NK-92 treated with Interleukin-12 subunit alpha and Interleukin-12 subunit beta, amount 100 ng/mL, for 24 hours (cell line): ENCODE results near the gene BAIAP3.
A peak's percentile ranks its signal among the peaks of the same experiment; 100 is the strongest.

Source experiments
- DNase-seq: peaks from one replicate; lab custom pipeline; 2025; lab: John Stamatoyannopoulos, UW

The BAIAP3 gene

GRCh38 chr16:1332618-1333148 is 762 bp upstream of the BAIAP3 start:
- no peak for DNase-seq

GRCh38 chr16:1333854-1334700 is 632 bp downstream of the BAIAP3 start:
- DNase-seq: no peak

- no peak for DNase-seq
Observed at GRCh38 chr16:1334739-1335138, 1.3 kb downstream of the BAIAP3 start.

GRCh38 chr16:1335211-1335971 is 1.9 kb downstream of the BAIAP3 start:
- DNase-seq: no peak

- DNase-seq: no peak
Observed at GRCh38 chr16:1335996-1336395, 2.6 kb downstream of the BAIAP3 start.

- DNase-seq: no peak
Observed at GRCh38 chr16:1336619-1337018, 3.2 kb downstream of the BAIAP3 start.

- DNase-seq: no peak
Observed at GRCh38 chr16:1337486-1337885, 4.0 kb downstream of the BAIAP3 start.

GRCh38 chr16:1338119-1338730 is 4.8 kb downstream of the BAIAP3 start:
- DNase-seq: no peak

GRCh38 chr16:1338855-1339675 is 5.6 kb downstream of the BAIAP3 start:
- no peak for DNase-seq

- DNase-seq: no peak
Observed at GRCh38 chr16:1340730-1341494, 7.5 kb downstream of the BAIAP3 start.

GRCh38 chr16:1341495-1342420 is 8.3 kb downstream of the BAIAP3 start:
- DNase-seq: no peak

GRCh38 chr16:1342526-1343427 is 9.3 kb downstream of the BAIAP3 start:
- peak; percentile 52 for DNase-seq

GRCh38 chr16:1343428-1344242 is 10.2 kb downstream of the BAIAP3 start:
- no peak for DNase-seq

- DNase-seq: no peak
Observed at GRCh38 chr16:1344499-1344898, 11.1 kb downstream of the BAIAP3 start.

- DNase-seq: no peak
Observed at GRCh38 chr16:1345087-1345486, 11.6 kb downstream of the BAIAP3 start.

GRCh38 chr16:1345651-1346421 is 12.4 kb downstream of the BAIAP3 start:
- no peak for DNase-seq
